H1 (cell line): ENCODE data around the gene CCBE1. TPM values are rescaled to one million over a fixed set of nuclear protein-coding genes. Genes with fewer than 3 reads are reported as not detected.

Experiments
- CTCF ChIA-PET: fragments of 300-600 bp; sonication (Branson Sonifier 250); formaldehyde crosslinking; loops from one replicate; lab custom pipeline; 2021; ENCODE audit not compliant: partially characterized antibody; lab: Charles Lee
- POLR2A ChIA-PET: fragments of 300-600 bp; sonication (Branson Sonifier 250); formaldehyde crosslinking; loops from one replicate; lab custom pipeline; 2021; ENCODE audit warnings: inconsistent platforms; ENCODE audit not compliant: partially characterized antibody; lab: Charles Lee
- DNase-seq, 2 experiments: peaks; one replicate each; pipeline versions ENCODE4 v3.0.0 to v3.0.0-alpha.2; 2010 to 2022; ENCODE audit warnings: low spot score in 2 of 2, low read depth in 1 of 2, mixed read lengths in 1 of 2
- FAIRE-seq: peaks from 2 replicates; lab custom pipeline; 2011; peaks lifted over from hg19 to GRCh38; lab: Jason Lieb, UNC
- H2AFZ ChIP-seq: 2 replicates; pipeline ENCODE4 v1.8.1; 2012; ENCODE audit warnings: low read length, inconsistent platforms
- H2AK5ac ChIP-seq: 2 replicates; pipeline ENCODE4 v1.6.1; 2013; ENCODE audit warnings: low read depth, low read length
- H2BK120ac ChIP-seq: replicated peaks from 2 replicates; pipeline ENCODE3; 2013; ENCODE audit warnings: low read depth, low read length, inconsistent platforms
- H2BK12ac ChIP-seq: 2 replicates; pipeline ENCODE4 v1.6.1; 2013; ENCODE audit warnings: low read depth, low read length
- H2BK15ac ChIP-seq: 2 replicates; pipeline ENCODE4 v1.6.1; 2013; ENCODE audit warnings: low read length
- H2BK20ac ChIP-seq: 2 replicates; pipeline ENCODE4 v1.6.1; 2013; ENCODE audit warnings: low read length
- H2BK5ac ChIP-seq: 2 replicates; pipeline ENCODE4 v1.6.1; 2013; ENCODE audit warnings: low read depth, low read length
- H3K14ac ChIP-seq: 2 replicates; pipeline ENCODE4 v1.6.1; 2013; ENCODE audit warnings: inconsistent platforms; ENCODE audit not compliant: insufficient read length
- H3K18ac ChIP-seq: 2 replicates; pipeline ENCODE4 v1.6.1; 2013; ENCODE audit warnings: low read length; ENCODE audit errors: extremely low read depth
- H3K23ac ChIP-seq: 2 replicates; pipeline ENCODE4 v1.6.1; 2013; ENCODE audit warnings: inconsistent platforms; ENCODE audit not compliant: insufficient read length
- H3K23me2 ChIP-seq: 2 replicates; pipeline ENCODE4 v1.6.1; 2013; ENCODE audit warnings: low read depth, low read length
- H3K27ac ChIP-seq: 2 replicates; pipeline ENCODE4 v1.6.1; 2011; ENCODE audit warnings: low read depth, low read length, inconsistent platforms
- H3K27me3 ChIP-seq, 4 experiments: replicated peaks in 1 of 4; 1 replicate in 1 of 4; 2 replicates in 3 of 4; pipeline versions ENCODE4 v1.6.1 to v1.8.1; 2011 to 2013; ENCODE audit warnings: low read length in 3 of 4, mild to moderate bottlenecking in 3 of 4, inconsistent platforms in 2 of 4, mixed read lengths in 2 of 4, moderate library complexity in 1 of 4; ENCODE audit not compliant: control insufficient read depth in 3 of 4, insufficient read depth in 3 of 4; ENCODE audit errors: extremely low read depth in 1 of 4
- H3K36me3 ChIP-seq, 4 experiments: 2 replicates each; pipeline versions ENCODE4 v1.6.1 to v1.8.1; 2011 to 2013; ENCODE audit warnings: mild to moderate bottlenecking in 4 of 4, low read length in 3 of 4, moderate library complexity in 2 of 4, control low read depth in 1 of 4, inconsistent platforms in 1 of 4; ENCODE audit not compliant: insufficient read depth in 4 of 4, control insufficient read depth in 2 of 4
- H3K4ac ChIP-seq: replicated peaks from 2 replicates; pipeline ENCODE3; 2013; ENCODE audit warnings: low read length, low read depth, mixed read lengths, inconsistent platforms; ENCODE audit not compliant: insufficient read length
- H3K4me1 ChIP-seq, 4 experiments: replicated peaks in 1 of 4; 1 replicate in 1 of 4; 2 replicates in 3 of 4; pipeline versions ENCODE4 v1.6.1 to v1.8.1; 2011 to 2013; ENCODE audit warnings: low read length in 3 of 4, inconsistent platforms in 2 of 4, mixed read lengths in 1 of 4; ENCODE audit not compliant: insufficient read depth in 4 of 4, control insufficient read depth in 3 of 4
- H3K4me2 ChIP-seq, 2 experiments: 2 replicates each; pipeline versions ENCODE4 v1.6.1 to v1.8.1; 2011 to 2013; ENCODE audit warnings: low read depth in 2 of 2, low read length in 2 of 2, control low read depth in 1 of 2, inconsistent platforms in 1 of 2, mild to moderate bottlenecking in 1 of 2; ENCODE audit not compliant: insufficient read depth in 1 of 2
- H3K4me3 ChIP-seq, 4 experiments: fragments of 200-600, 300-600 bp in 1 of 4; sonication (generic), shearing (Covaris generic), sonication (Bioruptor Twin) in 1 of 4; 2 replicates each; pipeline versions ENCODE4 v1.5.1 to v1.8.1; 2011 to 2016; ENCODE audit warnings: low read length in 4 of 4, low read depth in 3 of 4, control low read depth in 2 of 4, inconsistent platforms in 2 of 4, mild to moderate bottlenecking in 2 of 4, mixed read lengths in 1 of 4, moderate library complexity in 1 of 4; ENCODE audit not compliant: insufficient read depth in 2 of 4; ENCODE audit errors: extremely low read depth in 1 of 4
- H3K56ac ChIP-seq: replicated peaks from 2 replicates; pipeline ENCODE3; 2013; ENCODE audit warnings: low read depth, mild to moderate bottlenecking, mixed read lengths, low read length, inconsistent platforms; ENCODE audit not compliant: insufficient read length
- H3K79me1 ChIP-seq: 2 replicates; pipeline ENCODE4 v1.6.1; 2013; ENCODE audit warnings: low read depth, low read length, control low read depth
- H3K79me2 ChIP-seq, 2 experiments: 2 replicates each; pipeline versions ENCODE4 v1.6.1 to v1.8.1; 2012 to 2013; ENCODE audit warnings: low read length in 2 of 2, mild to moderate bottlenecking in 2 of 2, inconsistent platforms in 1 of 2; ENCODE audit not compliant: insufficient read depth in 2 of 2, control insufficient read depth in 1 of 2
- H3K9ac ChIP-seq, 4 experiments: replicated peaks in 1 of 4; 1 replicate in 1 of 4; 2 replicates in 3 of 4; pipeline versions ENCODE4 v1.6.1 to v1.8.1; 2011 to 2013; ENCODE audit warnings: low read depth in 3 of 4, low read length in 3 of 4, control low read depth in 2 of 4, mild to moderate bottlenecking in 2 of 4, moderate library complexity in 2 of 4, inconsistent platforms in 1 of 4; ENCODE audit errors: extremely low read depth in 1 of 4
- H3K9me3 ChIP-seq, 2 experiments: 2 replicates each; pipeline versions ENCODE4 v1.6.1 to v1.8.1; 2012 to 2013; ENCODE audit warnings: mild to moderate bottlenecking in 2 of 2, moderate library complexity in 2 of 2, control low read depth in 1 of 2, inconsistent platforms in 1 of 2, low read depth in 1 of 2, low read length in 1 of 2, mixed read lengths in 1 of 2; ENCODE audit not compliant: insufficient read depth in 2 of 2
- H4K20me1 ChIP-seq, 2 experiments: replicated peaks in 1 of 2; 2 replicates each; pipeline versions ENCODE3 to v1.8.1; 2011 to 2013; ENCODE audit warnings: inconsistent platforms in 2 of 2, low read length in 2 of 2, mild to moderate bottlenecking in 1 of 2; ENCODE audit not compliant: insufficient read depth in 2 of 2, control insufficient read depth in 1 of 2
- H4K5ac ChIP-seq: 2 replicates; pipeline ENCODE4 v1.6.1; 2013; ENCODE audit warnings: low read length, low read depth, mixed read lengths, inconsistent platforms; ENCODE audit not compliant: insufficient read length
- H4K8ac ChIP-seq: 2 replicates; pipeline ENCODE4 v1.8.0; 2013; ENCODE audit warnings: mild to moderate bottlenecking, moderate library complexity, low read length, inconsistent platforms; ENCODE audit not compliant: insufficient read depth; ENCODE audit errors: extremely low read depth
- H4K91ac ChIP-seq: replicated peaks from 2 replicates; pipeline ENCODE3; 2013; ENCODE audit warnings: low read length, mixed read lengths, inconsistent platforms; ENCODE audit not compliant: insufficient read length
- EZH2 ChIP-seq: fragments of 200-600 bp; sonication (generic); IDR thresholded peaks from 2 replicates; pipeline ENCODE4 v1.7.1; 2012; ENCODE audit warnings: low read depth, mild to moderate bottlenecking, moderate library complexity, low read length, inconsistent platforms; ENCODE audit not compliant: severe bottlenecking
- JUND ChIP-seq: IDR thresholded peaks from 2 replicates; pipeline ENCODE4 v1.6.1; 2011; ENCODE audit warnings: mild to moderate bottlenecking, improper control_type of control experiment, low read length
- KDM1A ChIP-seq: fragments of 200-600, 300-600 bp; sonication (generic); IDR thresholded peaks from 2 replicates; pipeline ENCODE4 v1.7.1; 2016; ENCODE audit warnings: mild to moderate bottlenecking, low read length, borderline replicate concordance
- NANOG ChIP-seq: IDR thresholded peaks from 2 replicates; pipeline ENCODE4 v1.6.1; 2011; ENCODE audit warnings: low read length, low read depth, mild to moderate bottlenecking, inconsistent platforms; ENCODE audit not compliant: insufficient read depth, poor library complexity, severe bottlenecking
- NRF1 ChIP-seq: IDR thresholded peaks from 2 replicates; pipeline ENCODE4 v1.6.1; 2011; ENCODE audit warnings: mild to moderate bottlenecking, low read depth, low read length, improper control_type of control experiment
- POLR2A ChIP-seq, 2 experiments: IDR thresholded peaks; 1 replicate in 1 of 2; 2 replicates in 1 of 2; pipeline ENCODE4 v1.6.1; 2011; ENCODE audit warnings: low read depth in 2 of 2, low read length in 2 of 2, mild to moderate bottlenecking in 2 of 2; ENCODE audit errors: control extremely low read depth in 1 of 2
- RAD21 ChIP-seq, 2 experiments: IDR thresholded peaks in 1 of 2; conservative IDR thresholded peaks in 1 of 2; 2 replicates each; pipeline ENCODE4 v1.6.1; 2011; ENCODE audit warnings: low read depth in 2 of 2, low read length in 2 of 2, improper control_type of control experiment in 1 of 2, inconsistent platforms in 1 of 2, mild to moderate bottlenecking in 1 of 2, moderate library complexity in 1 of 2
- RFX5 ChIP-seq: IDR thresholded peaks from 2 replicates; pipeline ENCODE4 v1.6.1; 2011; ENCODE audit warnings: low read depth, low read length, improper control_type of control experiment, borderline replicate concordance
- SRF ChIP-seq: IDR thresholded peaks from 2 replicates; pipeline ENCODE4 v1.6.1; 2011; ENCODE audit warnings: mild to moderate bottlenecking, low read depth, low read length, moderate library complexity
- YY1 ChIP-seq: IDR thresholded peaks from 2 replicates; pipeline ENCODE4 v1.6.1; 2011; ENCODE audit warnings: low read depth, mild to moderate bottlenecking, low read length
- WGBS, 2 experiments: shearing (Covaris generic) in 1 of 2; methylation state at CpG; one replicate each; pipeline versions ENCODE4 v1.1.6 to v1.1.7; 2013 to 2015; ENCODE audit warnings: low lambda C conversion rate in 2 of 2, mixed read lengths in 2 of 2, inconsistent platforms in 1 of 2, low coverage in 1 of 2, missing lambda C conversion rate in 1 of 2; ENCODE audit not compliant: insufficient replicate concordance in 2 of 2, insufficient coverage in 1 of 2, insufficient read length in 1 of 2; ENCODE audit errors: extremely low coverage in 1 of 2, missing lambda C conversion rate in 1 of 2; 5-methylcytosine and 5-hydroxymethylcytosine counted together
- polyA plus RNA-seq, 7 experiments: library from polyadenylated mRNA; depleted of rRNA in 3 of 7; stranded (reverse) in 5 of 7; unstranded in 2 of 7; fragments of >200 nt in 5 of 7; fragments of 200-250 nt in 2 of 7; gene quantifications; 1 replicate in 5 of 7; 2 replicates in 1 of 7; 4 replicates in 1 of 7; pipeline versions ENCODE4 v1.2.1 to v1.2.3, GENCODE V29; 2011 to 2013; ENCODE audit warnings: missing spikeins in 2 of 7, mixed read lengths in 2 of 7
- total RNA-seq: library from RNA; stranded (reverse); fragmentation: NEBNext Ultra II Directional; extraction: Animal tissue kit (Norgen Biotek cat#: 25700); gene quantifications from 2 replicates; pipeline ENCODE4 v1.2.1, GENCODE V29; 2021
- TF ChIP-seq, protein P1 (sequence below): IDR thresholded peaks from 2 replicates; pipeline ENCODE4 v1.6.1; 2011; ENCODE audit warnings: low read length, improper control_type of control experiment
- TF ChIP-seq, protein P2 (sequence below): IDR thresholded peaks from 2 replicates; pipeline ENCODE4 v1.6.1; 2012; ENCODE audit warnings: low read length, inconsistent platforms

CCBE1 gene
- total and polyA plus RNA-seq, 2 of the 8 experiments (the other 6 are each of a cell fraction or from before 2014, with no cell fraction given), result 2.1 to 2.6 TPM

- no peaks in the 10 kb centered on the region for H3K27me3 ChIP-seq
- H2BK120ac ChIP-seq, result no peak overlapping the region
- no peak overlapping the region for H3K4ac ChIP-seq
- H2BK20ac ChIP-seq, result no peak overlapping the region
- no peaks in the 10 kb centered on the region for H3K23me2 ChIP-seq
- H3K27ac ChIP-seq, result no peak overlapping the region
- H2AK5ac ChIP-seq, result no peak overlapping the region
- no peak overlapping the region for H3K4me3 ChIP-seq
- no peak overlapping the region for H4K8ac ChIP-seq
- no peak for FAIRE-seq
- H3K9me3 ChIP-seq, result no peaks in the 10 kb centered on the region
- H3K4me1 ChIP-seq, result no peaks in the 10 kb centered on the region
- H3K79me1 ChIP-seq, result no peaks in the 10 kb centered on the region
- no peak overlapping the region for H4K5ac ChIP-seq
- WGBS, 2 experiments, result 92% methylated on average over 2 of the region's 2 CpGs; no CpG with 5 or more reads in 1 of the 2 experiments
- H2BK15ac ChIP-seq, result no peak overlapping the region
- no peak overlapping the region for H2AFZ ChIP-seq
- no peaks in the 10 kb centered on the region for H3K36me3 ChIP-seq
- no peaks in the 10 kb centered on the region for H3K79me2 ChIP-seq
- H3K18ac ChIP-seq, result no peak overlapping the region
- no peak for DNase-seq
- no peak overlapping the region for H3K9ac ChIP-seq
- no peak overlapping the region for H3K23ac ChIP-seq
- H3K4me2 ChIP-seq, result no peak overlapping the region
- H2BK12ac ChIP-seq, result no peak overlapping the region
- no peak overlapping the region for H3K14ac ChIP-seq
- no peak overlapping the region for H4K91ac ChIP-seq
- CTCF ChIA-PET, result interaction anchor here (1.0 kb wide), 1 partner anchor 20 kb away, joined by 3 read pairs; no protein-coding TSS in a partner anchor
- POLR2A ChIA-PET, result no interaction called here
- no peak overlapping the region for H3K56ac ChIP-seq
- H2BK5ac ChIP-seq, result no peak overlapping the region
- no peaks in the 10 kb centered on the region for H4K20me1 ChIP-seq
- TF ChIP-seq NANOG, result no peak
- no peak for TF ChIP-seq RAD21 (IDR thresholded peaks at IDR 0.05 in 1 of 2, conservative IDR thresholded peaks at IDR 0.05 in 1 of 2; ENCODE audit: low read depth in 2 of 2, low read length in 2 of 2)
- TF ChIP-seq, protein P1, sequence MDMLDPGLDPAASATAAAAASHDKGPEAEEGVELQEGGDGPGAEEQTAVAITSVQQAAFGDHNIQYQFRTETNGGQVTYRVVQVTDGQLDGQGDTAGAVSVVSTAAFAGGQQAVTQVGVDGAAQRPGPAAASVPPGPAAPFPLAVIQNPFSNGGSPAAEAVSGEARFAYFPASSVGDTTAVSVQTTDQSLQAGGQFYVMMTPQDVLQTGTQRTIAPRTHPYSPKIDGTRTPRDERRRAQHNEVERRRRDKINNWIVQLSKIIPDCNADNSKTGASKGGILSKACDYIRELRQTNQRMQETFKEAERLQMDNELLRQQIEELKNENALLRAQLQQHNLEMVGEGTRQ, result no peak
- no peak for TF ChIP-seq KDM1A
- TF ChIP-seq JUND, result no peak
- TF ChIP-seq SRF, result no peak
- no peak for TF ChIP-seq NRF1
- TF ChIP-seq POLR2A (IDR thresholded peaks at IDR 0.05; ENCODE audit: control extremely low read depth in 1 of 2, low read depth in 2 of 2, low read length in 2 of 2), result no peak
- TF ChIP-seq, protein P2, sequence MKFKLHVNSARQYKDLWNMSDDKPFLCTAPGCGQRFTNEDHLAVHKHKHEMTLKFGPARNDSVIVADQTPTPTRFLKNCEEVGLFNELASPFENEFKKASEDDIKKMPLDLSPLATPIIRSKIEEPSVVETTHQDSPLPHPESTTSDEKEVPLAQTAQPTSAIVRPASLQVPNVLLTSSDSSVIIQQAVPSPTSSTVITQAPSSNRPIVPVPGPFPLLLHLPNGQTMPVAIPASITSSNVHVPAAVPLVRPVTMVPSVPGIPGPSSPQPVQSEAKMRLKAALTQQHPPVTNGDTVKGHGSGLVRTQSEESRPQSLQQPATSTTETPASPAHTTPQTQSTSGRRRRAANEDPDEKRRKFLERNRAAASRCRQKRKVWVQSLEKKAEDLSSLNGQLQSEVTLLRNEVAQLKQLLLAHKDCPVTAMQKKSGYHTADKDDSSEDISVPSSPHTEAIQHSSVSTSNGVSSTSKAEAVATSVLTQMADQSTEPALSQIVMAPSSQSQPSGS, result no peak
- TF ChIP-seq RFX5, result no peak
- TF ChIP-seq YY1, result no peak
- TF ChIP-seq EZH2, result no peak
These were observed 217.4 kb downstream of the CCBE1 start for GRCh38 chr18:59479776-59480175.
